NCI-H1694 treated with DMSO at 0.1 percent for 48 hours (cell line): ENCODE data around the gene HES1.
A peak's percentile ranks its signal among the peaks of the same experiment; 100 is the strongest.
"Not testable (repeated sequence)": the region's sequence is repeated elsewhere in the genome, so short reads cannot be mapped to it uniquely, and the experiment has no call there.

Experiments
- DNase-seq: peaks from one replicate; lab custom pipeline; 2025; lab: John Stamatoyannopoulos, UW

HES1 gene

GRCh38 chr3:194128202-194128918, 7.6 kb upstream of the HES1 start:
- DNase-seq = no peak

- not testable (repeated sequence) for DNase-seq
Measured at GRCh38 chr3:194128919-194129295, 7.0 kb upstream of the HES1 start.

- DNase-seq = no peak
Measured at GRCh38 chr3:194129581-194130133, 6.3 kb upstream of the HES1 start.

GRCh38 chr3:194130188-194130587, 5.8 kb upstream of the HES1 start:
- DNase-seq = no peak

GRCh38 chr3:194130807-194131589, 5.0 kb upstream of the HES1 start:
- peak; percentile 19 for DNase-seq

GRCh38 chr3:194132465-194133286, 3.3 kb upstream of the HES1 start:
- no peak for DNase-seq

GRCh38 chr3:194133661-194134230, 2.2 kb upstream of the HES1 start:
- DNase-seq = no peak

GRCh38 chr3:194134231-194134756, 1.7 kb upstream of the HES1 start:
- DNase-seq = no peak

- peak; percentile 82 for DNase-seq
Measured at GRCh38 chr3:194134757-194135515, 1.0 kb upstream of the HES1 start.

GRCh38 chr3:194135516-194135805, 487 bp upstream of the HES1 start:
- DNase-seq = no peak

- DNase-seq = no peak
Measured at GRCh38 chr3:194136519-194137007, 615 bp downstream of the HES1 start.

- DNase-seq = no peak
Measured at GRCh38 chr3:194137008-194137505, 1.1 kb downstream of the HES1 start.

GRCh38 chr3:194137506-194138474, 1.8 kb downstream of the HES1 start:
- peak; percentile 31 for DNase-seq

- DNase-seq = no peak
Measured at GRCh38 chr3:194138732-194139070, 2.8 kb downstream of the HES1 start.

- no peak for DNase-seq
Measured at GRCh38 chr3:194139071-194139813, 3.3 kb downstream of the HES1 start.

GRCh38 chr3:194139814-194140391, 4.0 kb downstream of the HES1 start:
- DNase-seq = no peak

- DNase-seq = no peak
Measured at GRCh38 chr3:194140520-194141414, 4.8 kb downstream of the HES1 start.
